HG03565 (cell line): Measurements from ENCODE around the gene POMT1.
"Not testable (repeated sequence)": the region's sequence is repeated elsewhere in the genome, so short reads cannot be mapped to it uniquely, and the experiment has no call there.

Source experiments
- ATAC-seq: cut with Tn5 transposase; IDR thresholded peaks from one replicate; pipeline ENCODE4 v1.9.1; 2021; ENCODE audit warnings: mild to moderate bottlenecking, moderate library complexity; ENCODE audit not compliant: unreplicated experiment

The POMT1 gene, protein sequence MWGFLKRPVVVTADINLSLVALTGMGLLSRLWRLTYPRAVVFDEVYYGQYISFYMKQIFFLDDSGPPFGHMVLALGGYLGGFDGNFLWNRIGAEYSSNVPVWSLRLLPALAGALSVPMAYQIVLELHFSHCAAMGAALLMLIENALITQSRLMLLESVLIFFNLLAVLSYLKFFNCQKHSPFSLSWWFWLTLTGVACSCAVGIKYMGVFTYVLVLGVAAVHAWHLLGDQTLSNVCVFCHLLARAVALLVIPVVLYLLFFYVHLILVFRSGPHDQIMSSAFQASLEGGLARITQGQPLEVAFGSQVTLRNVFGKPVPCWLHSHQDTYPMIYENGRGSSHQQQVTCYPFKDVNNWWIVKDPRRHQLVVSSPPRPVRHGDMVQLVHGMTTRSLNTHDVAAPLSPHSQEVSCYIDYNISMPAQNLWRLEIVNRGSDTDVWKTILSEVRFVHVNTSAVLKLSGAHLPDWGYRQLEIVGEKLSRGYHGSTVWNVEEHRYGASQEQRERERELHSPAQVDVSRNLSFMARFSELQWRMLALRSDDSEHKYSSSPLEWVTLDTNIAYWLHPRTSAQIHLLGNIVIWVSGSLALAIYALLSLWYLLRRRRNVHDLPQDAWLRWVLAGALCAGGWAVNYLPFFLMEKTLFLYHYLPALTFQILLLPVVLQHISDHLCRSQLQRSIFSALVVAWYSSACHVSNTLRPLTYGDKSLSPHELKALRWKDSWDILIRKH

DNA sequence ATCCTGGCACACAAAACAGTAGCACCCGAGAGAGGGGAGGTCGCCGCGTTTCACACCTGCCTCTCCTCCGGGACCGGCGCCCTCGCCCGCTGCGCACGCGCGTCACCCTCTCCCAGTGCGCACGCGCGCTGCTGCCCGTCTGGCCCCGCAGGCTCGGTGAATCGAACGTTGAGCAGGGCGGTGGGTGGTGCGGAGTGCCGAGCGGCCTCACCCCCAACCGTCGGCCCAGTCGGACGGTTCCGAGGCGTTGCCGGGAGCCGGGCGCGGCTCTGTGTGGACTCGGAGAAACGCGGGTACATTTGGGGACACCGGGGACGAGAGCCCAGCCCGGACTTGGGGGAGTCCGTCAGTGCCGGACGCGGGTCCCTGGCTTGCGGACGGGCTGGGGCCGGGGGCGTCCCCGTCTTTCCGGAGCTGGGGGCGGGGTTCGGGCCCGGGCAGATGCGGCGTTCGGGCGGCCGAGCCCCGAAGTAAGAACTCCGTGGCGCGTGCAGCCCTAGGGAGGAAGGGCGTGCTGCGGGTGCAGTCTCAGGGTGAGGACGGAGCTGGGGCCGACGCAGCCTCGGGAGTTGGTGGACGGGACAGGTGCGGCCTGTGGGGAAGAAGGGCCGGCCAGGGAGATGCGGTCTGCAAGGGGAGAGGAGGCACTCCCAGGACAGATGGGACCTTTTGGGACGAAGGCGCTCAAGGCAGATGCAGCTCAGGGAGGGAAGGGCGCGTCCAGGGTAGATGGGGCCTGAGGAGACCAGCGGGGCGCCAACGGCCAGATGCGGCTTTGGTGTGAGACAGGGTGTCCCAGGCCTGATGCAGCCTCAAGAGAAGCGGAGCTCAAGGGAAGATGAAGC, at the start of gene POMT1:
Gene POMT1, plus strand, starts transcription at position 138 of the 845 bp plus-strand sequence. CDS start 1,301 bp downstream, outside the sequence.
- ATAC-seq, result peak; percentile 70

DNA sequence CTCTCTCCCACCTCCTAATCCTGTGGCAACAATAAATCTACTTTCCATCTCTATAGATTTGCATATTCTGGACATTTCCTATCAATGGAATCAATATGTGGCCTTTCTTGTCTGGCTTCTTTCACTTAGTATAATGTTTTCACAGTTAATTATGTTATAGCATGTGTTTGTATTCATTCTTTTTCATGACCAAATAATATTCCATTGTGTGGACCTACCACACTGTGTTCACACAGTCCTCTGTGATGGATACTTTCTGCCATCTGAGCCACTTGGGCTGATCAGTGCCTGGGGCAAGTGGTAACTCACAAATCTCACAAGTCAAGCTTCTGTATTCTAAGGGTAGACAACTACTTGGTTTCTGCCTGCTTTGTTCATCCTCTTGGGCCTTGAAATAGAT, 48.7 kb upstream of the POMT1 start:
- ATAC-seq, result no peak

DNA sequence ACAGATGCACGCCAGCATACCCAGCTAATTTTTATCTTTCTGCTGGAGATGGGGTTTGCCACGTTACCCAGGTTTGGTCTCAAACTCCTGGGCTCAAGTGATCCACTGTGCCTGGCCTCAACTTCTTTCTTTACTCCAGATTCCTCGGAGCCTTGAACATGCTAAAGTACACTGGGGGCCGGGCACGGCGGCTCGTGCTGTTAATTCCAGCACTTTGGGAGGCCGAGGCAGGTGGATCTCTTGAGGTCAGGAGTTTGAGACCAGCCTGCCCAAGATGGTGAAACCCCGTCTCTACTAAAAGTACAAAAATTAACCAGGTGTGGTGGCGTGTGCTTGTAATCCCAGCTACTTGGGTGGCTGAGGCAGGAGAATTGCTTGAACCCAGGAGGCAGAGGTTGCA, 47.1 kb upstream of the POMT1 start:
- ATAC-seq, result not testable (repeated sequence)

DNA sequence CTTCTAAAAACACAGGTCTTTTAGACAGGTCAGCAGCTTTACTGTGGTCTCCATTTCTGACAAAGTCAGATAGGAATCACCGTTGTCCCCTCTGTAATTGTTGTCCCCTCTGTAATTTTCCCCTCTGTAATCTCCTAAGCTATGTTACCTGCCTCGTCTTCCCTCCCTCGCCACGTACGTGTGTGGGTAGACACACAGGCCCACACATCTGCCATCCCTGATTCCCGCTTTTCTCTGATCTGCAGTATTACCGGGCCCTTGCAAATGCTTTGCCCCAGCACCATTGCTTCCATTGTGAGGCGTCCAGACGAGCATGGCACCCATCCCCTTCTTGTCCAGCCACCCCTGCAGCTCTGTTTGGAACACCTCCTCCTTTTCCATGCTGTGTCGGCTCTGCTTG, 45.0 kb upstream of the POMT1 start:
- no peak for ATAC-seq

DNA sequence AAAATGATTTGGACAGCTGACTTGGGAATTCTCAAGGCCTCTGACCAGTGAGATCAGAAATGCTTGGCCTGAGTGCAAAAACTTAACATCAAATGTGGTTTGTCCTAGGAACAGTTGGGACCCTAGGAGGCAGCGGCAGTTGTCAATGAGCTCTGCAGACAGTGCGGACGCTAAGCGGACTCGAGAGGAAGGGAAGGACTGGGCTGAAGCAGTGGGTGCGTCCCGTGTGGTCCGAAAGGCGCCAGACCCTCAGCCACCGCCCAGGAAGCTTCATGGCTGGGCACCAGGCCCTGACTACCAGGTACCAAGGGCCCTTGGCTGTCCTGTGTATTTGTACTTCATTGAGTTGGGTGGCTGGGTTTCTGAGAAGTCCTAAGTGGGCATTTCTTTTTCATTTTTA, 43.7 kb upstream of the POMT1 start:
- ATAC-seq, result no peak

DNA sequence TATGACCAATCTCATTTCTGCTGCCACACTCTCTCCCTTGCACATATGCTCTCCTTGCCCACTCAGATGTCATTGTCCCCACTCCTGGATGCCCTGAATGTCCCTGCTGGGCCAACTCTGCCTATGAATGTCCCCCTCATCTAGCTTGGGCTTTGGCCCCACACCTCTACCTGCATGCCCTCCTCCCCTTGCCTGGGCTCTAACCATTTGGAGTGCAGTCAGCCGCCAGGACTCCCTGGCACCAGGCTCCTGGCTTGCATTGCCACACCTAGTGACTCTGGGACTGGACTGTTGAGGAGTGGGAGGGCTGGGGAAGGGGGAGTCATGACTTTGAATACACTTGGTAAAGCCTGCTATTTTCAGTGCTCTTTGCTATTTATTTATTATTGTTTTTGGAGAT, 41.6 kb upstream of the POMT1 start:
- no peak for ATAC-seq

DNA sequence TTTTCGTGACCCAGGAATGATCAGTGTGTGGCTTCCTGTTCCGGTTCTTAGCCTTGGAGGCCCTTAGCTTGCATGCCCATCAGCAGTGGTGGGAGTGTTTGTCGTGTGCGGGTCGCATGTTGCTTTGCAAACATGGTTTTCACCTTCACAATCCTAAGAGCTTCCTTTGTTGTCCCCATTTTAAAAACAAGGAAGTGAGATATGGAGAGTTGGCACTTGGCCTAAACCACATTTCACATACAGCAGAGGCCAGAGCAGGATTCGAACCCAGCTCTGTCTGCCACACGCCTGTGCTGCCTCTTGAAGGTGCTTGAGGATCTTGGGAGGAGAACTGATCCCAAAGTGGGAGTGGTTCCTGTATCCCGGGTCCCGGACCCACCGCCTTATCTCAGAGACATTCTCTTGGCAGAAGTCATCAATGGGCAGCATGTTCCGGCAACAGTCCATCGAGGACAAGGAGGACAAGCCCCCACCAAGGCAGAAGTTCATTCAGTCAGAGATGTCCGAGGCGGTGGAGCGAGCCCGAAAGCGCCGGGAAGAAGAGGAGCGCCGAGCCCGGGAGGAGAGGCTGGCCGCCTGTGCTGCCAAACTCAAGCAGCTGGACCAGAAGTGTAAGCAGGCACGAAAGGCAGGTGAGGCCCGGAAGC, 38.2 kb upstream of the POMT1 start:
- ATAC-seq, result no peak

DNA sequence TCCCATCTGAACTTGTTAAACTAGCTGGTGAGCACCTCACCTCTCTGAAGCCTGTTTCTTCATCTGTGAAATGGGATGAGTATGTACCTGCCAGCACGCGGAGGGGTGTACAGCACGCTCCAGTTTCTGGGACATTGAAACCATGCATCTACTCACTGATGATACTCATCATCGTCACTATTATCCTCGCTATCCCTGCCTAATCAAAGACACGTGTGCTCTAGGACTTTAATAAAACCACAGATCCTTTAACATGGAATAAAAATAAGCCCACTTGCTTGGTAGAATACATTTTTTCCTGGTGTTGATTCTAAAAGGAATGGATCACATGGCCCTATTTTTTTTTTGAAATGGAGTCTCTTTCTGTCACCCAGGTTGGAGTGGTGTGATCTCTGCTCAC, 37.3 kb upstream of the POMT1 start:
- no peak for ATAC-seq

DNA sequence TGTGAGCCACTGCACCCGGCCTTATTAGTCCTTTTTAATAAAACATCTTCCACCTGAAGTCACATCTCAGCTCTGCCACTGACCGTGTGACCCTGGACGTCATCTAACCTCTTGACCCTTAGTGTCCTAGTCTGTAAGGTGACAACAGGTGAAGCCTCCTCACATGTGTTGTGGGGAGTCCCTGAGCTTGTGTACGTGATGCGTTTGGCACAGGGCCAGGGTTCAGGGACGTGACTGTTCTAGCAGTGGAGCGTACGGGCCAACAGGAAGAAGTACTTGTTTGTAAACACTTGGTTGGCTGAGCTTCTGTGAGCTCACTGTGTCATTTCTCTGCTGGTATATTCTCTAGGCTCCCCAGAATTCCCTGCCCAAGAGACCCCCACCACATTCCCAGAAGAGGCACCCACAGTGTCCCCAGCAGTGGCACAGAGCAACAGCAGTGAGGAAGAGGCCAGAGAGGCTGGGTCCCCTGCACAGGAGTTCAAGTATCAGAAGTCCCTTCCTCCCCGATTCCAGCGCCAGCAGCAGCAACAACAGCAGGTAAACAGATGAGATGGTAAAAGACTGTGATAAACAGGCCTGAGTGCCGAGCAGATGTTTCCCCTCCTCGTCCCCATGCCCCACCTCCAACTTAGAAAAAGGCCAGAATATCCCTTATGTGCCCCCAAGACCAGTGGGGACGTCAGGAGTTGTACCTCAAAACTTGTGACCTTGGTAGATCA, 35.3 kb upstream of the POMT1 start:
- no peak for ATAC-seq

DNA sequence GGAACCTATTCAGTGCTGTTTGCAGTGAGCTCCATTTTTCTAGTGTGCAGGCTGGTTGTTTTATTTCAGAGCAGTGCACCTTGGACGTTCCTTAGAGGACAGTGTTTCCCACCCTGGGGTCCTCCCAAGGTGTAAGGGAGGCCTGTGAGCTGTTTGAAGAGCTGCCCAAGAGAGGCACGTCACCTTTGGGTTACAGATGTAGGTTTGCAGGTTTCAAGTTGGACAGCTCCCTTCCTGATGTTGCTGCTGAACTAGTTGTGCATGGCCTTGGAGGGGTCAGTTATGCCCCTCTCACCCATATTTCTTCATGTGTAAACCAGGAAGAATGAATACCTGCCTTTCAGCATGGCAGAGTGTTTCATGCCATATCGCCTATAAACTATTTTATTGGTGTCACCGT, 34.7 kb upstream of the POMT1 start:
- no peak for ATAC-seq

DNA sequence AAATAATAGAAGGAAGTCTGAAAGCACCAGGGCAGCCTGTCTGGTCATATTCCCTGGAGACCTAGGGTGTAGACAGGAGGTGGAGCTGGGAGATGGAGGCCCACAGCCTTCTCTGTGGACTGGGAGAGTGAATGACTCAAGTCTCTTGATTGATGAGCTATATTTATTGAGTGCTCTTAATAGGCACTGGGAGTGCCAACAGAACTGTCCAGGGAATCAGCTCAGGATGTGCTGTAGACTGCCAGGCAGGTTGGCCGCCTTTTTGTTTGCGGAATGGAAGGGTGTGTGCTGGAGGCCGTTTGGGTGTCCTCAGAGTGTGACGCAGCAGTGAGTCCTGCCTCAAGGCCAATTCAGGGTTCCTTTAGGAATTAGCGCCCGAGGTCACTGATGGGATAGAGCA, 33.4 kb upstream of the POMT1 start:
- ATAC-seq, result no peak

DNA sequence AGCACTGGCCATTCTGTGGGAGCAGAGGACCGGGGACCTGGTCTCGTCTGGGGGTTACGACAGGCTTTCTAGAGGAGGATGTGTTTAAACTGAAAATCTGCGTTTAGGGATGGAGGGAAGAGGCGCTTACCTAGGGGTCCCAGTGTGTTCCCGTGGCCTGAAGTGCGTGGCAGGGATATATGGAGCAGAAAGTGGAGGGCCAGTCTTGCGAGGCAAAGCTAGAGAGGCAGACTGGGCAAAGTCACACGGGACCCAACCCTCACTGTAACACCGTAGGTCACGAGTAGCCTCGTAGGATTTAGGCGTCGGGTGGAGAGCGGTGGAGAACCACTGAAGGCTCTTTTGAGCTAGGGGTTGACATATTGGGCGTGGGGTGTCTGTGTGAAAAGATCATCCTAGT, 32.8 kb upstream of the POMT1 start:
- no peak for ATAC-seq

DNA sequence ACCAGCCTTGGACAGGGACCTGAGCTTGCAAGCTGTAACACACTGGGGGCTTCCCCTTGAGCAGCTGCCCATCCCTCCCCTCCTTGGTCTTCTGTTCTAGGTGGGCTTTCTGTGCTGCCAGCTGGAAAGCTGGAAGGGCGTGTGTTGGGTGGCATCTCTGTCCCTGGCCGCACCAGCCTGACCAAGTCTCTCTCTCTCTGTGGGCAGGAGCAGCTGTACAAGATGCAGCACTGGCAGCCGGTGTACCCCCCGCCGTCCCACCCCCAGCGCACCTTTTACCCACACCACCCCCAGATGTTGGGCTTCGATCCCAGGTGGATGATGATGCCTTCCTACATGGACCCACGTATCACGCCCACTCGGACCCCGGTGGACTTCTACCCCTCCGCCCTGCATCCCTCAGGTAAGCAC, 32.1 kb upstream of the POMT1 start:
- no peak for ATAC-seq

DNA sequence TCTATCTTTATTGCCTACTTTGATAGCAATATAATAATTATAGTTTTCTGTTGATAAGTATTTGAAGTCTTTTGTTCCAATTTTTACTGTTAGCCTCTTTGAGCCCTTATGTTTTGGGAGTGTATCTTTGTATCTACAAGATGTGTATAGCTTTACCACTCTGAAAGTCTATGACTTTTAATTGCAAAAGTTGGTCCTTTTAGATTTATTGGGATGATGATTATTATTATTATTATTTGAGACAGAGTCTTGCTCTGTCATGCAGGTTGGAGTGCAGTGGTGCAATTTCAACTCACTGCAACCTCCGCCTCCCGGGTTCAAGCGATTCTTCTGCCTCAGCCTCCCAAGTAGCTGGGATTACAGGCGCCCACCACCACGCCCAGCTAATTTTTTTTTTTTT, 30.6 kb upstream of the POMT1 start:
- not testable (repeated sequence) for ATAC-seq

DNA sequence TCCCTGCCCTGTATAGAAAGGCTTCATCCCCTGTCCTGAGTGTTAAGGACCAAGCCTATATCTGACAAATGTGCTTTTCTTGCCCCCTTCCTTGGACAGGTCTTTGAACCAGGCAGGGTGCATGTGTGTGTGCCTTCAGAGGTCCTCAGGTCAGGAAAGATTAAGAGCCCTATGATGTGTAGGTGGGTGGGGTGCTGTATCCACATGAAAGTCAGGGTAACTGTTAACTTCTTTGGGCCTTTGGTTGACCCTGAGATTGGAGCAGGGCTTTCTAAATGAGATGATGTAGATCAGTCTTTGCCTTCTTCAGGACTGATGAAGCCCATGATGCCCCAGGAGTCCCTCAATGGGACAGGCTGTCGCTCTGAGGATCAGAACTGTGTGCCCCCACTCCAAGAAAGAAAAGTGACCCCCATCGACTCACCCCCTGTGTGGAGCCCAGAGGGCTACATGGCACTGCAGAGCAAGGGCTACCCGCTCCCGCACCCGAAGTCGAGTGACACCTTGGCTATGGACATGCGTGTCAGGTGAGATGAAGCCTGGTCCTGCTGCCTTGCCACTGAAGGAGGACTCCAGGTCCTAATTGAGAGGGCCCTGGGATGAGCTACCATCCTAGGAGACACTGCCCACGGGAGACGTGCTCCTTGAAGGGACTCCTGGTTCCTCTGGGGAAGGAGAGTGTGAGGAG, 29.4 kb upstream of the POMT1 start:
- no peak for ATAC-seq

DNA sequence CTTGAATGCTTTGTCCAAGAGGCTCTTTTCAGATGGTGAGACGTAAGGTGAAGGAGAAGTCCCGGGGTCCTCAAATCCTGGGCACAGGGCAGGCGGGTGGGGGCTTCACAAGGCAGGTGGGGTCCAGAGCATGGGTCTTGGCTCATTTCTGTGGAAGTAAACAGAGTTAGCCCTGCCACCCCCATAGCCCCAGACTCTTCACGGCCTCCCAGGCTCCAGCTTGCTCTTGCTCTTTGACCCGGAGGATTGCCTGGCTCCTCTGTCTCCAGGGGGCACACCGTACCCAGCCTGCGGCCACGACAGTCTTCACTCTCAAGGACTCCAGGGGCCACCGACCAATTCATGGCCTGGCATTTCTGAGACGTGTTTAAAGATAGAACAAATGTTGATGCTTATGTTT, 28.8 kb upstream of the POMT1 start:
- ATAC-seq, result no peak

DNA sequence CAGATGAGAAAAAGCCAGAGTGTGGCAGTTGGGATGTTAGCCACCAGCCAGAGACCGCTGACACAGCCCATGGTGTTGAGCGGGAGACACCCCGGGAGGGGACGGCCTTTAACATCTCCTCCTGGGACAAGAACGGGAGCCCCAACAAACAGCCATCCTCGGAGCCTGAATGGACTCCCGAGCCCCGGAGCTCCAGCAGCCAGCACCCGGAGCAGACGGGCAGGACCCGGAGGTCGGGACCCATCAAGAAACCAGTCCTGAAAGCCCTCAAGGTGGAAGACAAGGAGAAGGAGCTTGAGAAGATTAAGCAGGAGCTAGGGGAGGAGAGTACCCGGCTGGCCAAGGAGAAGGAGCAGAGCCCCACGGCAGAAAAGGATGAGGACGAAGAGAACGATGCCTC, 28.0 kb upstream of the POMT1 start:
- no peak for ATAC-seq

DNA sequence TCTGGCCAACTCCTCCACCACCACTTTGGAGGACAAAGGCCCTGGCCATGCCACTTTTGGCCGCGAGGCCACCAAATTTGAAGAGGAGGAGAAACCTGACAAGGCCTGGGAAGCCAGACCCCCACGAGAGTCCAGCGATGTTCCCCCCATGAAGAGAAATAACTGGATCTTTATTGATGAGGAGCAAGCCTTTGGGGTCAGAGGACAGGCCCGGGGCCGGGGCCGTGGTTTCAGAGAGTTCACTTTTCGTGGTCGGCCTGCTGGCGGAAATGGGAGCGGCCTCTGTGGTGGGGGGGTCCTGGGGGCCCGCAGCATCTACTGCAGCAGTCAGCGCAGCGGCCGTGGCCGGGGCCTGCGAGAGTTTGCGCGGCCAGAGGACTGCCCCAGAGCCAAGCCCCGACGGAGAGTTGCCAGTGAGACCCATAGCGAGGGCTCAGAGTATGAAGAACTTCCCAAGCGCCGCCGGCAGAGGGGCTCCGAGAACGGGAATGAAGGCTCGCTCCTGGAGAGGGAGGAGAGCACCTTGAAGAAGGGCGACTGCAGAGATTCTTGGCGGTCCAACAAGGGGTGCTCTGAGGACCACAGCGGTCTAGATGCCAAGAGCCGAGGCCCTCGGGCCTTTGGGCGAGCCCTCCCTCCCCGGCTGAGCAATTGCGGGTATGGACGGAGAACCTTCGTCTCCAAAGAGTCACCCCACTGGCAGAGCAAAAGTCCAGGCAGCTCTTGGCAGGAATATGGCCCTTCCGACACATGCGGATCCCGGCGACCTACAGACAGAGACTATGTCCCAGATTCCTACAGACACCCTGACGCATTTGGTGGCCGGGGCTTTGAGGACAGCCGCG, 27.4 kb upstream of the POMT1 start:
- no peak for ATAC-seq
